ENCODE results near the gene SLC9C1.

The SLC9C1 gene

GRCh38 chr3:112293368-112294321 lies at the start of gene SLC9C1:
Gene SLC9C1 (minus strand): TSS chr3:112294216. CDS start chr3:112286791, 7,425 bp downstream.
- in situ Hi-C loops (cut with MboI; ENCODE audit: low pct_unique_long_range_greater_than_20kb, low sequenced_read_pairs) = no loop called here
- peak; percentile 67 for DNase-seq

GRCh38 chr3:112341386-112341785 lies 47.4 kb upstream of the SLC9C1 start:
- in situ Hi-C loops (cut with MboI; ENCODE audit: low pct_unique_long_range_greater_than_20kb, low sequenced_read_pairs) = loop anchor here (25.0 kb wide), 1 partner anchor 171 kb away; no protein-coding TSS in a partner anchor
- DNase-seq = no peak

GRCh38 chr3:112339609-112340008 lies 45.6 kb upstream of the SLC9C1 start:
- in situ Hi-C loops (cut with MboI; ENCODE audit: low pct_unique_long_range_greater_than_20kb, low sequenced_read_pairs) = loop anchor here (25.0 kb wide), 1 partner anchor 173 kb away; no protein-coding TSS in a partner anchor
- no peak for DNase-seq

DNA sequence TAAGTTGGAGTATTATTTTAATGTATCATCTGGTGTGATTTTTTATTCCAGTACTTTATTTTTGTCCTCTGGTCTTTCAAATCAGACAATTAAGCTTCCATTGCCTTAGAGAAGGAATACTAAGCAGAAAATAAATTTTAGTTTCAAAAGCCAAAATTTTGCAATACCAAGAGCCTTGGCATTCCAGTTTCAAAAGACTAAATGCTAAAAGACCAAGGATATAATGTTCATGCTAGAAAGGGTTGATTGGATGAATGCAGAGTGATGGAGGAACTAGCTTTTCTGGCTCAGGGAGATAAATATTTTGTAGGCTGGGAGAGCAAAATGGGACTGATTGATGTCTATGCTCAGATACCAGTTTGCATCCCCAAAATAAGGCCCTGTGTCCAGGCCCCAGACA lies 45.1 kb upstream of the SLC9C1 start:
- in situ Hi-C loops (cut with MboI; ENCODE audit: low pct_unique_long_range_greater_than_20kb, low sequenced_read_pairs) = loop anchor here (25.0 kb wide), 1 partner anchor 173 kb away; no protein-coding TSS in a partner anchor
- DNase-seq = no peak

GRCh38 chr3:112338727-112339056 lies 44.7 kb upstream of the SLC9C1 start:
- in situ Hi-C loops (cut with MboI; ENCODE audit: low pct_unique_long_range_greater_than_20kb, low sequenced_read_pairs) = loop anchor here (25.0 kb wide), 1 partner anchor 174 kb away; no protein-coding TSS in a partner anchor
- DNase-seq = no peak

DNA sequence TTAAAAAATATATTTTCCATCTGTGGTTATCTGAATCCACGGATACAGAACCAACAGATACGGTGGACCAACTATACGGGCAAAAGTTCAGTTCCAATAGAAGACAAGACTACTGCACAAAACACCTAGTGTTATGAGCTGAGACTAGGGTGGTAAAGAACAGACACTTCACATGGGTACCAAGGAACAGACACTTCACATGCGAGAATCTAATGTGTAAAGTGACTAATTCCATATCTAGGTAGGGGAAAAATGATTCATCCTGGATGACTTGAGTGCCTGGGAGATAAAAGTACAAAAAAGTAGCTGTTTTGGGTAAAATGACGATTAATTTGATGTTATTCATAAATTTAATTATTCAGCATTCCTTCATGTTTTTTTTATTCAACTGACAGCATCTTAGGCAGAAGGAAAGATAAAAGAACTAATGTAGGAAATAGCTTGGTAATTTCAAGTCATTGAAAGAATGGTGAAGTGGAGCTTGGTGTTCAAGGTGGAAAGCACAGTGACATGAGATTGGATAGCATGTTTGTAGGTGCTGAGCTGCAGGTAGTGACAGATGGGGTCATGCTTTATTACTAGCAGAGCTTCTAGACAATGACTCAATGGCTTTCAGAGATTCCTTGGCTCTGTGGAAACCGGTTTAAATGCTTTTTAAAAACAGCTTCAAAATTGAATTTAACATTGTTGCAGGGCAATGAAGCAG lies 44.2 kb upstream of the SLC9C1 start:
- in situ Hi-C loops (cut with MboI; ENCODE audit: low pct_unique_long_range_greater_than_20kb, low sequenced_read_pairs) = loop anchor here (25.0 kb wide), 1 partner anchor 174 kb away; no protein-coding TSS in a partner anchor
- no peak for DNase-seq

GRCh38 chr3:112335434-112335781 lies 41.4 kb upstream of the SLC9C1 start:
- DNase-seq = no peak
- in situ Hi-C loops (cut with MboI; ENCODE audit: low pct_unique_long_range_greater_than_20kb, low sequenced_read_pairs) = loop anchor here (25.0 kb wide), 1 partner anchor 177 kb away; no protein-coding TSS in a partner anchor

- in situ Hi-C loops (cut with MboI; ENCODE audit: low pct_unique_long_range_greater_than_20kb, low sequenced_read_pairs) = loop anchor here (25.0 kb wide), 1 partner anchor 177 kb away; no protein-coding TSS in a partner anchor
- DNase-seq = no peak
Measured at GRCh38 chr3:112334691-112335433, 40.8 kb upstream of the SLC9C1 start.

DNA sequence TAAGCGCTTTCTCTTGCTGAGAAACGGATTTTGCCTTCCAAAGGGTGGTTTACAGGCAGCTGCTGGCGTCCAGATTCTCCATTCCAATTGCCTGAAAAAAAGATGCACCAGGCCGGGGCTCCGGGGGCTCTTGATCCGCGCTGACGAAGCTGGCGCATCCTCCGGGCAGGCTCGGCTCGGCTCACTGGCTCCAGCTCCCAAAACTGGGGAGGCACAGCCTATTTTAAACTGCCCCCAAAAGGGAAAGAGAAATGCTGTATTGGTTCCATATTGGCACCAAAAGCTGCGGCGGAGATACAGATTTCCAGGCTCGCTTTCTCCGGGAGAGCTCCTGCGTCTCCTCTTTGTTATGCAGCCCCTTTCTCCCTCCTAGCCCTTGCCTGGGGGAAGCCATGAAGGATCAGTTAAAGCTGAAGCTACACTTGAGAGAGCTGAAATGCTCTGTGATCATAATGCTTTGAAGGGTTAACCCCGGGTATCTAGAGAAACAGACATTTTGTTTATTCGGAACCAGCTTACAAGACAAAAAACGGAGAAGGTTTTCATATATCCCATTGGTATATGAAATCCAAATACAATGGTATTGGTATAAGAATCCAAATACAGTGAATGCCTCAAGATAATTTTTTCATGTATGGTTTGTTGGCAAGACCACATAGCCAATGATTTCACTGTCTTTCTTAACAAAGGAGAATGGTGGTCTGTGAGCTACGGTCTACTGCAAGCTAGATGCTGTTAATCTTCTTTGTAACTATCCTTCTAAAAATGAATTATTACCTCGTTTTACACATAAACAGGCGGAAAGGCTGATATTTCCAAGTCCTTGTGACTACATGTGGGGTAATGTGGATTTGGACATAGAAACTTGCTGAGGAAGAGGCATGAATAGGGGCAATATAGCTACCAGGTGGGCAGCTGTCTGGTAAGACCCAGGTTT lies 39.6 kb upstream of the SLC9C1 start:
- in situ Hi-C loops (cut with MboI; ENCODE audit: low pct_unique_long_range_greater_than_20kb, low sequenced_read_pairs) = loop anchor here (25.0 kb wide), 1 partner anchor 179 kb away; no protein-coding TSS in a partner anchor
- DNase-seq = no peak

DNA sequence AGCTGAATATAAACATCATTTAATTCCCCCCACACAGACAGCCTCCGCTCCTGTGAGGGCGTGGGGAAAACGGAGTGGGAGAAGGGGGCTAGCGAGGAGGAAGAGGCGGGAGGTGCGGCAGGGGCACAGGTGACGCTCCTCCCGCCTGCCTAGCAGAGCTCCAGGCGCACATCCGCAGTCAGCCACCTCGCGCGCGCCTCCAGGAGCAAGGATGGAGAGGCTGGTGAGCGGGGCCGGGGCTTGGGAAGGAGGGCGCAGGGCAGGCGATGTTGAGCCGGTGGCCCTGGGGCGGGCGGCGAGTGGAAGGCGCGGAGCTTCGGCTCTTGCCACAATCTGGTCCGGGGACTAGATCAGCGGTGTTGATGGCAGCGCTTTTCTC lies 39.0 kb upstream of the SLC9C1 start, which contains the start of gene CD200:
TSS of gene CD200 (plus strand) at position 155 of the 379 bp plus-strand sequence. CDS start at position 212, 57 bp downstream.
- DNase-seq = peak; percentile 28
- in situ Hi-C loops (cut with MboI; ENCODE audit: low pct_unique_long_range_greater_than_20kb, low sequenced_read_pairs) = loop anchor here (25.0 kb wide), 1 partner anchor 179 kb away; no protein-coding TSS in a partner anchor

DNA sequence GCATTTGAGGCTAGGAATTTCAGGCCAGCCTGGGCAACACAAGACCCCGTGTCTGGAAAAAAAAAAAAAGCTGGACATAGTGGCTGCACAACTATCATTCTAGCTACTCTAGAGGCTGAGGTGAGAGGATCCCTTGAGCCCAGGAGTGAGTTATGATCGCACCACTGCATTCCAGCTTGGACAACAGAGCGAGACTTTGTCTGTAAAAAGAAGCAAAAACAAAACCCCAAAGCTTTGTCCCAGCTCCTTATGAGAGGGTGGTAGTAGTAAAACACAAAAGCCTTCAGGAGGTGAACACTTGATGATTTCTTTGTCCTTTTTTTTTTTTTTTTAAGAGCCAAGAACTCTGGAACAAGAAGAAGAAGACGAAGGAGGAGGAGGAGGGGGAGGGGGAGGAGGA lies 37.8 kb upstream of the SLC9C1 start:
- in situ Hi-C loops (cut with MboI; ENCODE audit: low pct_unique_long_range_greater_than_20kb, low sequenced_read_pairs) = loop anchor here (25.0 kb wide), 1 partner anchor 180 kb away; no protein-coding TSS in a partner anchor
- DNase-seq = no peak

DNA sequence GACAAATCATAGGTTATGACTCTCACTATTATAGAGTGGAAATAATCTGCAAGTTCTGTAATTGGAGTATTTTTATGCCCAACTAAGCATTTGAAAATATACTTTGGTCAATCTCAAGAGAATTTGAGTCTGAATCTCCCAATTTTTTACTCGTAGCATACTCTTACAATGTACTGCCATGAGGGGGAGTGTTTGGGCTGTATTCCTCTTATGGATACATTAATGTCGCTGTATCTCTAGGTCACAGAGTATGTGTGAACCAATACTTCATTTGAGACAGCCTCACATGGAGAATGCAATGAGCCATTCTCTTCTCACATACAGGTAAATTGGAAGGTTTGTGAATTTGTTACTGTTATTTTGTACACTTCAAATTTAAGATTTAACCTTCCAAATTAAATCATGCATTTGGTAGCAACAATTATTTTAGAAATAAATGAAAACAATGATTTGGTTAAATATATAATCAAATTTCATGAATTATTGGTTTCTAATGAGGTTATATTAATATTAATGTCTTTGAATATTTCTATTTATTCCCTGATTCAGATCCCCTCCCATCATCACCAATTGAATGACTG lies 33.4 kb upstream of the SLC9C1 start:
- in situ Hi-C loops (cut with MboI; ENCODE audit: low pct_unique_long_range_greater_than_20kb, low sequenced_read_pairs) = loop anchor here (25.0 kb wide), 1 partner anchor 185 kb away; no protein-coding TSS in a partner anchor
- peak; percentile 63 for DNase-seq

DNA sequence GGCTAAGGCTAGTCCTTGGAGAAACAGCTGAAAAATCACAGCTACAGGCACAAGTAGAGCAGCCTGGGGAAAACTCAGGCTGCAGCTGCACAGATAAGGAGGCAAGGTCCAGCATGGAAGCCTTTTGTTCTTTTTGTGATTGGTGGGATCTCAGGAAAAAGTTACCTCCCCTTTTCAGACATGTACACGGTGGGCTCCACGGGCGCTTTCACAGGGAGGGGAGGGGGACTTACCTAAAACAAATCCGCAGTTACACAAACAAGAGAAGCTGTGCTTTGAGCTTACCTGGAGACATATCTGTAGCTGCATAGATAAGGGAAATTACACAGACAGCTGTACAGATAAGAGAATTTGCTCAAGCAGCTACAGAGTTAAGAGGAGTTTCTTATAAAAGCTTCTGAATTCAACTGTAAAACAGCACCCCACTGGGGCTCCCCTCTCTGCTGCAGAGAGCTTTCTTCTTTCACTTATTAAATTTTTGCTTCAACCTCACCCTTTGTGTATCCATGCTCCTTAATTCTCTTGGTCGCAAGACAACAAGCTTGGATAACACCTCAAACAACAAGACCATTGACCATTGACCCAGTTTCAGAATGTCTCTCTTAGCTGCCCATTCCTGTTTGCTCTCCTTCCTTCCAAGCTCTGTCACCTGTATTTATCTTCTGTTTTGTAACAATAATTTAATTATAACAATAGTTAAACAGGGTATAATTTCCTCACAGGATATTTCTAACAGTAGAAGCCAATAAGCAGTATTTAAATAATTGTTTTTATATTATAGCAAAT lies 28.0 kb upstream of the SLC9C1 start:
- in situ Hi-C loops (cut with MboI; ENCODE audit: low pct_unique_long_range_greater_than_20kb, low sequenced_read_pairs) = no loop called here
- DNase-seq = no peak

DNA sequence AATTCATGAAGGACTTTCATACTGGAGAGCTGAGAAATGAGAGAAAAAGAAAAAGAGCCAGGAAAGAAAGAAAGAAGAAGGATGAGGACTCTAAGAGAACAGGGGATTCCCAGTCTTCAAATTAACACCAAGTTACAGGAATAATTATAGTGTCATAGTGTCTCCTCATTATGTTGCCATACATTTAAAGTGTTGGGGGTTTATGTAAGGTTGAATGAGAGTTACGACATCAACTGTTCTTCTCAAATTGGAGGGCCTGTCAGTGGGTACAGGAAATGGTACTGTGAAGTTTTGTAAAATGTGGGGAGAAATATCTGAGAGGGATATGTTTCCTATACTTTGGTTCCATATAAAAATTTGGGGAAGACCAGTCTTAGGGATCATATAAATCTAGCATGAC lies 26.7 kb upstream of the SLC9C1 start:
- no peak for DNase-seq
- in situ Hi-C loops (cut with MboI; ENCODE audit: low pct_unique_long_range_greater_than_20kb, low sequenced_read_pairs) = no loop called here

- in situ Hi-C loops (cut with MboI; ENCODE audit: low pct_unique_long_range_greater_than_20kb, low sequenced_read_pairs) = no loop called here
- DNase-seq = no peak
Measured at GRCh38 chr3:112319516-112320276, 25.7 kb upstream of the SLC9C1 start.

DNA sequence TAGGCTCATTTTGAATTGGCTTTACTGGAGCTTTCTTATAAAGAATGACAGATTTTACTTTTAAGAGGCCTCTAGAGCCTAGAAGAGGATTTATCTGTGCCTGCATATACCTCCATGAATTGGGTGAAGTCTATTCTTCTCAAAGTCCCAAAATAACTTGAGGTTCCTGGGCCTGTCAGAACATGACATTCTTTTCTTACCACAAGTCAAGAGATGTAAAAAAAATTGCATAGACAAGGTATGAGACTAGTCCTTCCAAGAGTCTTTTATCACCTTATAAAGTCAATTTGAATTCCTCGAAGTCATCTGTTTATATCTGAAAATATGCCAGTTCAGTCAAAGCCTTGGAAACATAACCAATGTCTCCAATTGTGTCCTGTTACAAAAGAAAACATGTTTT lies 21.8 kb upstream of the SLC9C1 start:
- in situ Hi-C loops (cut with MboI; ENCODE audit: low pct_unique_long_range_greater_than_20kb, low sequenced_read_pairs) = no loop called here
- no peak for DNase-seq

All from KBM-7 (cell line).